H1 (cell line): ENCODE data around the gene LTBR.

Source experiments
- CTCF ChIP-seq, 3 experiments: IDR thresholded peaks; 1 replicate in 2 of 3; 2 replicates in 1 of 3; pipeline versions ENCODE4 v1.5.1 to v1.6.1; 2011; ENCODE audit warnings: low read length in 3 of 3, mild to moderate bottlenecking in 3 of 3, inconsistent platforms in 2 of 3, low read depth in 1 of 3, moderate library complexity in 1 of 3; ENCODE audit not compliant: insufficient read depth in 1 of 3; ENCODE audit errors: control extremely low read depth in 1 of 3
- EZH2 ChIP-seq: fragments of 200-600 bp; sonication (generic); IDR thresholded peaks from 2 replicates; pipeline ENCODE4 v1.7.1; 2012; ENCODE audit warnings: low read depth, mild to moderate bottlenecking, moderate library complexity, low read length, inconsistent platforms; ENCODE audit not compliant: severe bottlenecking
- RAD21 ChIP-seq, 2 experiments: IDR thresholded peaks in 1 of 2; conservative IDR thresholded peaks in 1 of 2; 2 replicates each; pipeline ENCODE4 v1.6.1; 2011; ENCODE audit warnings: low read depth in 2 of 2, low read length in 2 of 2, improper control_type of control experiment in 1 of 2, inconsistent platforms in 1 of 2, mild to moderate bottlenecking in 1 of 2, moderate library complexity in 1 of 2
- RFX5 ChIP-seq: IDR thresholded peaks from 2 replicates; pipeline ENCODE4 v1.6.1; 2011; ENCODE audit warnings: low read depth, low read length, improper control_type of control experiment, borderline replicate concordance
- SAP30 ChIP-seq: fragments of 300-600 bp; sonication (generic); IDR thresholded peaks from 2 replicates; pipeline ENCODE4 v1.7.1; 2012; ENCODE audit warnings: low read length, moderate library complexity, mild to moderate bottlenecking, inconsistent platforms; ENCODE audit not compliant: insufficient read depth, insufficient replicate concordance
- SP1 ChIP-seq: IDR thresholded peaks from 2 replicates; pipeline ENCODE4 v1.6.1; 2011; ENCODE audit warnings: low read depth, low read length

GRCh38 chr12:6384499-6385436 is 806 bp downstream of the LTBR start:
- TF ChIP-seq CTCF (IDR thresholded peaks at IDR 0.05; ENCODE audit: control extremely low read depth in 1 of 3, insufficient read depth in 1 of 3, low read depth in 1 of 3, low read length in 3 of 3) (no peak), EZH2 (no peak), SP1 (no peak), SAP30 (no peak), RFX5 (no peak), RAD21 (IDR thresholded peaks at IDR 0.05 in 1 of 2, conservative IDR thresholded peaks at IDR 0.05 in 1 of 2; ENCODE audit: low read depth in 2 of 2, low read length in 2 of 2) (no peak)
